ENCODE data around the gene TCEAL1. TPM values are rescaled to one million over a fixed set of nuclear protein-coding genes. Genes with fewer than 3 reads are reported as not detected.
"Not testable (repeated sequence)": the region's sequence is repeated elsewhere in the genome, so short reads cannot be mapped to it uniquely, and the experiment has no call there.

Gene TCEAL1
- total RNA-seq, result 10 to 100 TPM; 78.1 to 94.0 TPM

GRCh38 chrX:103628386-103629317, at the start of gene TCEAL1:
TSS of gene TCEAL1 (plus strand) at chrX:103628975. CDS start at chrX:103629917, 942 bp downstream.
- intact Hi-C loops (cut with DNase I), result loop anchor here (5.0 kb wide), 1 partner anchor 59 kb away; the partner anchor contains the start of gene MORF4L2
- Histone ChIP-seq H3K27ac (peak within 1 kb of the TSS; percentile 94 to 95), H3K9me3 (no peaks in the 10 kb centered on the region), H3K4me3 (peak within 1 kb of the TSS; percentile 48 to 52), H3K36me3 (no peaks in the 10 kb centered on the region), H3K27me3 (replicated peaks; ENCODE audit: insufficient read depth) (no peaks in the 10 kb centered on the region), H3K4me1 (replicated peaks) (no peaks in the 10 kb centered on the region)
- WGBS, result 1% methylated on average over 28 of the region's 32 CpGs
- no peak for TF ChIP-seq CTCF (IDR thresholded peaks at IDR 0.05)
- TF ChIP-seq POLR2A (IDR thresholded peaks at IDR 0.05), result peak; percentile 27
- TF ChIP-seq POLR2AphosphoS5 (IDR thresholded peaks at IDR 0.05), result peak; percentile 53
- peak; percentile 64 for DNase-seq (ENCODE audit: low spot score)

GRCh38 chrX:103584596-103584995, 44.2 kb upstream of the TCEAL1 start:
- H3K36me3 ChIP-seq, result no peaks in the 10 kb centered on the region
- 60% methylated on average over 3 of the region's 3 CpGs for WGBS
- no peaks in the 10 kb centered on the region for H3K9me3 ChIP-seq
- no peak overlapping the region for H3K4me3 ChIP-seq
- DNase-seq (ENCODE audit: low spot score), result no peak
- H3K27me3 ChIP-seq (replicated peaks; ENCODE audit: insufficient read depth), result no peaks in the 10 kb centered on the region
- TF ChIP-seq CTCF (IDR thresholded peaks at IDR 0.05), result no peak
- no peak for TF ChIP-seq POLR2A (IDR thresholded peaks at IDR 0.05)
- TF ChIP-seq POLR2AphosphoS5 (IDR thresholded peaks at IDR 0.05), result no peak
- no peaks in the 10 kb centered on the region for H3K4me1 ChIP-seq (replicated peaks)
- intact Hi-C loops (cut with DNase I), result no loop called here
- peak overlapping the region in 1 of 2 donors; percentile 90 for H3K27ac ChIP-seq

- DNase-seq (ENCODE audit: low spot score), result peak; percentile 53
- TF ChIP-seq POLR2AphosphoS5 (IDR thresholded peaks at IDR 0.05), result peak; percentile 40
- no peak for TF ChIP-seq CTCF (IDR thresholded peaks at IDR 0.05)
- peak; percentile 60 for TF ChIP-seq POLR2A (IDR thresholded peaks at IDR 0.05)
- under 1% methylated on average over 45 of the region's 56 CpGs for WGBS
- H3K27ac ChIP-seq, result peak within 1 kb of the TSS; percentile 90 to 92
- peak within 1 kb of the TSS; percentile 55 to 67 for H3K4me3 ChIP-seq
- no peaks in the 10 kb centered on the region for H3K4me1 ChIP-seq (replicated peaks)
- no peaks in the 10 kb centered on the region for H3K27me3 ChIP-seq (replicated peaks; ENCODE audit: insufficient read depth)
- no peaks in the 10 kb centered on the region for H3K9me3 ChIP-seq
- intact Hi-C loops (cut with DNase I), result no loop called here
- no peaks in the 10 kb centered on the region for H3K36me3 ChIP-seq
These were observed 43.1 kb upstream of the TCEAL1 start, which contains the start of gene TCEAL4 for GRCh38 chrX:103585411-103586313. TSS of gene TCEAL4 (plus strand) at chrX:103585515. CDS start at chrX:103586676, 1,161 bp downstream.

GRCh38 chrX:103586314-103586646, 42.5 kb upstream of the TCEAL1 start:
- WGBS, result 4% methylated on average over 4 of the region's 5 CpGs
- intact Hi-C loops (cut with DNase I), result no loop called here

GRCh38 chrX:103586659-103587058, 42.1 kb upstream of the TCEAL1 start:
- Histone ChIP-seq H3K4me1 (replicated peaks) (no peaks in the 10 kb centered on the region), H3K36me3 (no peaks in the 10 kb centered on the region), H3K27ac (peak overlapping the region; percentile 90 to 92), H3K27me3 (replicated peaks; ENCODE audit: insufficient read depth) (no peaks in the 10 kb centered on the region), H3K9me3 (no peaks in the 10 kb centered on the region), H3K4me3 (peak overlapping the region; percentile 55 to 67)
- TF ChIP-seq POLR2A (IDR thresholded peaks at IDR 0.05) (no peak), POLR2AphosphoS5 (IDR thresholded peaks at IDR 0.05) (no peak), CTCF (IDR thresholded peaks at IDR 0.05) (no peak)
- no peak for DNase-seq (ENCODE audit: low spot score)
- WGBS, result 50% methylated on average over 4 of the region's 4 CpGs
- intact Hi-C loops (cut with DNase I), result no loop called here

More at GRCh38 chrX:103586314-103586646, 42.5 kb upstream of the TCEAL1 start:
- H3K4me3 ChIP-seq, result peak overlapping the region; percentile 55 to 67
- no peaks in the 10 kb centered on the region for H3K4me1 ChIP-seq (replicated peaks)
- no peaks in the 10 kb centered on the region for H3K36me3 ChIP-seq
- H3K9me3 ChIP-seq, result no peaks in the 10 kb centered on the region
- no peaks in the 10 kb centered on the region for H3K27me3 ChIP-seq (replicated peaks; ENCODE audit: insufficient read depth)
- TF ChIP-seq POLR2A (IDR thresholded peaks at IDR 0.05), result no peak
- peak; percentile 46 for DNase-seq (ENCODE audit: low spot score)
- H3K27ac ChIP-seq, result peak overlapping the region; percentile 90 to 92

- 100% methylated on average over 1 of the region's 1 CpG for WGBS
- H3K4me1 ChIP-seq (replicated peaks); intact Hi-C loops (cut with DNase I); H3K4me3 ChIP-seq; H3K36me3 ChIP-seq; DNase-seq (ENCODE audit: low spot score); H3K27ac ChIP-seq; H3K27me3 ChIP-seq (replicated peaks; ENCODE audit: insufficient read depth); H3K9me3 ChIP-seq: not testable (repeated sequence)
These were observed 36.5 kb upstream of the TCEAL1 start for GRCh38 chrX:103592295-103592694.

- H3K9me3 ChIP-seq; intact Hi-C loops (cut with DNase I); H3K27ac ChIP-seq; H3K4me1 ChIP-seq (replicated peaks); H3K36me3 ChIP-seq; H3K4me3 ChIP-seq; H3K27me3 ChIP-seq (replicated peaks; ENCODE audit: insufficient read depth); DNase-seq (ENCODE audit: low spot score): not testable (repeated sequence)
- WGBS, result 90% methylated on average over 5 of the region's 6 CpGs
These were observed 33.6 kb upstream of the TCEAL1 start for GRCh38 chrX:103595202-103595601.
